ENCODE results near the gene BCL11B. TPM values are rescaled to one million over a fixed set of nuclear protein-coding genes. Genes with fewer than 3 reads are reported as not detected.

The BCL11B gene
- total RNA-seq, 4 donors from 2014 or later = 39.1 to 74.3 (median 51.7) TPM

DNA sequence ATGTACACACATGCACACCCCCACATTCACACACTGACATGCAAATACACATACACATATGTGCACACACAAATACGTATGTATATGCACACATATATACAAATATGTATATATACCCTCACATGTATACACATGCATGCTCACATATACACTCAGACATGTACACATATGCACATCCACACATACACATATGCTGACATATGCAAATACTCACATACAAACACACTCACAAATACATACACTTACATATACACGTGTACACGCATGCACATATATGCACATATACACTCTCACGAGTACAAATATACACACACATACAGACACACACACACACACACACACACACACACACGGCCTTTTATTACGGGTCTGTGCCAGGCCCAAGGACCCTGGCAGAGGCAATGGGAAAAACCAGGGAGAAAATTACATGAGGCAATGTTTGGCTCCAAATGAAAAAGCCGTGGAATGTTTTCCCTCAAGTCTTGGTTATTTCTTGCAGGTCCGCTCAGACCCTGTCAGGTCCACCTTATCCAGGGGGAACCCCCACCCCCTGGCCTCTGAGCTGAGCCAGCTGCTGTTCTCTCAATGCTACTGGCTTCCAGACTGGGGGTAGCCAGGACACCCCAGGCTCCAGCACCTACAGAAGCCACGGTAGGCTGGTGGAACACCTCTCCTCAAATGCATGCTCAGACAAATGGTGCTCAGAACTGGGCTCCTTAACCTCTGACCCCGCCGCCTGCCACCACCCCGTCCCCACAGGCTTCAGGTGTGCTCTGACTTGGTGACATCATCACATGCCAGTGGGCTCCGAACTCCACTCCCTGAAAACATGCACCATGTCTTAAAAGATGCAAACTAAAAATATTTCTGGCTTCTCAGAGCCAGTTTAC, 54.7 kb downstream of the BCL11B start:
- TF ChIP-seq, protein P1, sequence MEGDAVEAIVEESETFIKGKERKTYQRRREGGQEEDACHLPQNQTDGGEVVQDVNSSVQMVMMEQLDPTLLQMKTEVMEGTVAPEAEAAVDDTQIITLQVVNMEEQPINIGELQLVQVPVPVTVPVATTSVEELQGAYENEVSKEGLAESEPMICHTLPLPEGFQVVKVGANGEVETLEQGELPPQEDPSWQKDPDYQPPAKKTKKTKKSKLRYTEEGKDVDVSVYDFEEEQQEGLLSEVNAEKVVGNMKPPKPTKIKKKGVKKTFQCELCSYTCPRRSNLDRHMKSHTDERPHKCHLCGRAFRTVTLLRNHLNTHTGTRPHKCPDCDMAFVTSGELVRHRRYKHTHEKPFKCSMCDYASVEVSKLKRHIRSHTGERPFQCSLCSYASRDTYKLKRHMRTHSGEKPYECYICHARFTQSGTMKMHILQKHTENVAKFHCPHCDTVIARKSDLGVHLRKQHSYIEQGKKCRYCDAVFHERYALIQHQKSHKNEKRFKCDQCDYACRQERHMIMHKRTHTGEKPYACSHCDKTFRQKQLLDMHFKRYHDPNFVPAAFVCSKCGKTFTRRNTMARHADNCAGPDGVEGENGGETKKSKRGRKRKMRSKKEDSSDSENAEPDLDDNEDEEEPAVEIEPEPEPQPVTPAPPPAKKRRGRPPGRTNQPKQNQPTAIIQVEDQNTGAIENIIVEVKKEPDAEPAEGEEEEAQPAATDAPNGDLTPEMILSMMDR (IDR thresholded peaks at IDR 0.05) = no peak
- no peak for TF ChIP-seq POLR2A (IDR thresholded peaks at IDR 0.05)
- no peak overlapping the region for H3K4me3 ChIP-seq (ENCODE audit: low read depth, poor library complexity, severe bottlenecking)
- intact Hi-C loops (cut with DNase I; ENCODE audit: low total_unique reads) = no loop called here
- DNase-seq (ENCODE audit: low spot score in 2 of 2) = no peak
- 55 to 59% methylated on average over 13 of the region's 13 CpGs for WGBS, 2 donors

DNA sequence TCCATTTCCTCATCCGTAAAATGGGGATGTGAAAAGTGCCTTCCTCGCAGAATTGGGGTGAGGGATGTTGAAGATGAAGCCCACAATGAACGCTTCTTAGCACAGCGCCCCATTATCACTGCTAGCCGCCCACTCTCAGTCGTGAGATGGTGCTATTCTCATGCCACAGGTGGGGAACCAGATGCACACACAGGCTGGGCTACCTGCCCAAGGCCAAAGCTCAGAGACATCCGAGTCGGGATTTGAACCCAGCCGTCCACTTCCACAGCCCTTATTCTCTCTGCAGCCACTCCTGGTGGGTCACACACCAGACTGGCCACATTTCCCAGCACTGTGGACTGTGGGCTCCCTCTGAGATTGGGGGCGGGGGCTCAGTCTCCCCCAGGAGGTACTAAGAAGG, 55.8 kb downstream of the BCL11B start:
- TF ChIP-seq, protein P1 (IDR thresholded peaks at IDR 0.05) = no peak
- no peak for TF ChIP-seq POLR2A (IDR thresholded peaks at IDR 0.05)
- DNase-seq (ENCODE audit: low spot score in 2 of 2) = no peak
- WGBS, 2 donors = 61 to 65% methylated on average over 10 of the region's 10 CpGs
- no peak overlapping the region for H3K4me3 ChIP-seq (ENCODE audit: low read depth, poor library complexity, severe bottlenecking)
- intact Hi-C loops (cut with DNase I; ENCODE audit: low total_unique reads) = no loop called here

DNA sequence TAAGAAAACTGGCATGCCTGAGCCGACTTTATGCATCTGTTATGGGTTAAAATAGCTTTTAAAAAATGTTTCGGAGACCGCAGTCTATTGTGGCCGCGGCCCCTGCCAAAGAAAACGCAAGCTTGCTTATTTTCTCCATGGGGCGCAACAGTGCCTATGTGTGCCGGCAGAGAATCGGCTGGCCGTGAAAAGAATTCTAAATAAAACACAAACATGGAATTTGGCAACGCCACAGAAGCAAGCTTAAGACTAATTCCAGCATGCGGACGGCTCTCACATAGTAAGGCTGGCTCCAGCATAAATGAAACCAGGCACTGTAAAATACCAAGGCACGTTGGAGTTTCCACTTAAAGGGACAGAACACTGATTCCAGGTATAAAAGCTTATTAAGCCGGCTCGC, 56.7 kb downstream of the BCL11B start:
- intact Hi-C loops (cut with DNase I; ENCODE audit: low total_unique reads) = no loop called here
- TF ChIP-seq, protein P1 (IDR thresholded peaks at IDR 0.05) = no peak
- TF ChIP-seq POLR2A (IDR thresholded peaks at IDR 0.05) = no peak
- DNase-seq (ENCODE audit: low spot score in 2 of 2) = no peak
- WGBS, 2 donors = 19 to 22% methylated on average over 16 of the region's 16 CpGs
- no peak overlapping the region for H3K4me3 ChIP-seq (ENCODE audit: low read depth, poor library complexity, severe bottlenecking)

DNA sequence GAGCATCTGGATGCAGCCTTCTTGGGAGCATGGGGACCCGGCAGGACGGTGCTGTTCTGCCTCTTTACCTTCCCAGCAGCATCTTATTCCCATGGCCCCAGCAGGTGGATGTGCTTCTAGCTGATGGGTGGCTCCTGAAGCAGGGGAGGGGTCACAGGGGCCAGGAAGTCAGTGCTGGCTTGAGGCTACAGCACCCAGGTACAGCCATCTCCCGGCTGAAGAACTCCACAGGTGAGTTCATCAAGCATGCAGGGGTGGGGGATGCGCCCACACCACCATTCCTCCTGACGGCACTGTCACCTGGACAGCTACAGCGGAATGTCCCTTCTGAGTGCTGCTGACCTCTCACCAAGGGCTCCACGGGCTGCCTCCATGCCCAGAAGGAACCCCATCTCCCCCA, 57.3 kb downstream of the BCL11B start:
- H3K4me3 ChIP-seq (ENCODE audit: low read depth, poor library complexity, severe bottlenecking) = no peak overlapping the region
- WGBS, 2 donors = 67 to 69% methylated on average over 5 to 7 of the region's 7 CpGs
- TF ChIP-seq POLR2A (IDR thresholded peaks at IDR 0.05) = no peak
- TF ChIP-seq, protein P1 (IDR thresholded peaks at IDR 0.05) = no peak
- intact Hi-C loops (cut with DNase I; ENCODE audit: low total_unique reads) = no loop called here
- DNase-seq (ENCODE audit: low spot score in 2 of 2) = no peak

DNA sequence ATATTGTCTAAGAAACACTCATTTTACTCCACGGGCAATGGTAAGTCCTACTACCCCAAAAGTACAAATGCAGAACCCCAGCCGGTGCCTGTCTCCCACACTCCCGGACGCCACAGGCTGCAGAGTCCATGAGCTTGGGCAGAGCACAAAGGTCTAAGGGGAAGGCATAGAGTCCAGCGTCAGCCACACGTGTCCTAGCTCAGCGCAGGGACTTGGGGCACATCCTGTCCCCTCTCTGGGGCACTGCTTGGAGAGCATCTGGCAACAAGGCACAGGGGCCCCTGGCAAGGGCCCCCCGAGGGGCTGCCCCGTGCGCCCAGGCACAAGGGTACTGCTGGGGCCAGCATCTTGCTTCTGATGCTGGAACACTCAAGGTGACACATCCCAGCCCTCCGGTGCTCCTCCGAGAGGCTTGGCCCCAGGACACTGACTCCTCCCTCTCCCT, 58.4 kb downstream of the BCL11B start:
- intact Hi-C loops (cut with DNase I; ENCODE audit: low total_unique reads) = no loop called here
- no peak for TF ChIP-seq POLR2A (IDR thresholded peaks at IDR 0.05)
- TF ChIP-seq, protein P1 (IDR thresholded peaks at IDR 0.05) = no peak
- 33 to 35% methylated on average over 9 to 12 of the region's 12 CpGs for WGBS, 2 donors
- no peak overlapping the region for H3K4me3 ChIP-seq (ENCODE audit: low read depth, poor library complexity, severe bottlenecking)
- no peak for DNase-seq (ENCODE audit: low spot score in 2 of 2)
